ENCODE measurements around the gene NEUROG1.

NEUROG1 gene

GRCh38 chr5:135526924-135527323, 8.8 kb downstream of the NEUROG1 start:
- Histone ChIP-seq H3K36me3 (ENCODE audit: low read depth) (no peaks in the 10 kb centered on the region), H3K4me1 (ENCODE audit: insufficient read depth, poor library complexity, severe bottlenecking) (no peaks in the 10 kb centered on the region), H3K27ac (ENCODE audit: poor library complexity, severe bottlenecking) (no peak overlapping the region), H3K9me3 (ENCODE audit: severe bottlenecking) (no peaks in the 10 kb centered on the region), H3K27me3 (ENCODE audit: insufficient read depth, poor library complexity, severe bottlenecking) (no peaks in the 10 kb centered on the region), H3K4me3 (ENCODE audit: severe bottlenecking) (no peak overlapping the region)
- TF ChIP-seq, protein P1, sequence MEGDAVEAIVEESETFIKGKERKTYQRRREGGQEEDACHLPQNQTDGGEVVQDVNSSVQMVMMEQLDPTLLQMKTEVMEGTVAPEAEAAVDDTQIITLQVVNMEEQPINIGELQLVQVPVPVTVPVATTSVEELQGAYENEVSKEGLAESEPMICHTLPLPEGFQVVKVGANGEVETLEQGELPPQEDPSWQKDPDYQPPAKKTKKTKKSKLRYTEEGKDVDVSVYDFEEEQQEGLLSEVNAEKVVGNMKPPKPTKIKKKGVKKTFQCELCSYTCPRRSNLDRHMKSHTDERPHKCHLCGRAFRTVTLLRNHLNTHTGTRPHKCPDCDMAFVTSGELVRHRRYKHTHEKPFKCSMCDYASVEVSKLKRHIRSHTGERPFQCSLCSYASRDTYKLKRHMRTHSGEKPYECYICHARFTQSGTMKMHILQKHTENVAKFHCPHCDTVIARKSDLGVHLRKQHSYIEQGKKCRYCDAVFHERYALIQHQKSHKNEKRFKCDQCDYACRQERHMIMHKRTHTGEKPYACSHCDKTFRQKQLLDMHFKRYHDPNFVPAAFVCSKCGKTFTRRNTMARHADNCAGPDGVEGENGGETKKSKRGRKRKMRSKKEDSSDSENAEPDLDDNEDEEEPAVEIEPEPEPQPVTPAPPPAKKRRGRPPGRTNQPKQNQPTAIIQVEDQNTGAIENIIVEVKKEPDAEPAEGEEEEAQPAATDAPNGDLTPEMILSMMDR (IDR thresholded peaks at IDR 0.05; ENCODE audit: poor library complexity, severe bottlenecking): no peak
- DNase-seq (ENCODE audit: low spot score) (peak; percentile 5), ATAC-seq (ENCODE audit: low read depth) (0 out of 3 replicates have a peak, but pooled peaks have one; percentile 38)

- Histone ChIP-seq H3K27ac (ENCODE audit: poor library complexity, severe bottlenecking) (no peak overlapping the region), H3K27me3 (ENCODE audit: insufficient read depth, poor library complexity, severe bottlenecking) (no peaks in the 10 kb centered on the region), H3K4me3 (ENCODE audit: severe bottlenecking) (no peak overlapping the region), H3K36me3 (ENCODE audit: low read depth) (no peaks in the 10 kb centered on the region), H3K9me3 (ENCODE audit: severe bottlenecking) (no peaks in the 10 kb centered on the region), H3K4me1 (ENCODE audit: insufficient read depth, poor library complexity, severe bottlenecking) (no peaks in the 10 kb centered on the region)
- ATAC-seq (ENCODE audit: low read depth) (no peak), DNase-seq (ENCODE audit: low spot score) (no peak)
- TF ChIP-seq, protein P1 (IDR thresholded peaks at IDR 0.05; ENCODE audit: poor library complexity, severe bottlenecking): no peak
These were observed 13.8 kb downstream of the NEUROG1 start for GRCh38 chr5:135521964-135522363.

- ATAC-seq (ENCODE audit: low read depth): no peak
- H3K27me3 ChIP-seq (ENCODE audit: insufficient read depth, poor library complexity, severe bottlenecking): no peaks in the 10 kb centered on the region
- H3K4me1 ChIP-seq (ENCODE audit: insufficient read depth, poor library complexity, severe bottlenecking): no peaks in the 10 kb centered on the region
- no peaks in the 10 kb centered on the region for H3K9me3 ChIP-seq (ENCODE audit: severe bottlenecking)
- TF ChIP-seq, protein P1 (IDR thresholded peaks at IDR 0.05; ENCODE audit: poor library complexity, severe bottlenecking): no peak
- no peaks in the 10 kb centered on the region for H3K36me3 ChIP-seq (ENCODE audit: low read depth)
- H3K27ac ChIP-seq (ENCODE audit: poor library complexity, severe bottlenecking): no peak overlapping the region
- H3K4me3 ChIP-seq (ENCODE audit: severe bottlenecking): no peak overlapping the region
- DNase-seq (ENCODE audit: low spot score): no peak
These were observed 18.1 kb downstream of the NEUROG1 start for GRCh38 chr5:135517631-135518030.

- peak; percentile 2 for DNase-seq (ENCODE audit: low spot score)
- no peak for ATAC-seq (ENCODE audit: low read depth)
- no peaks in the 10 kb centered on the region for H3K4me1 ChIP-seq (ENCODE audit: insufficient read depth, poor library complexity, severe bottlenecking)
- no peak overlapping the region for H3K4me3 ChIP-seq (ENCODE audit: severe bottlenecking)
- H3K27me3 ChIP-seq (ENCODE audit: insufficient read depth, poor library complexity, severe bottlenecking): no peaks in the 10 kb centered on the region
- H3K27ac ChIP-seq (ENCODE audit: poor library complexity, severe bottlenecking): no peak overlapping the region
- no peaks in the 10 kb centered on the region for H3K36me3 ChIP-seq (ENCODE audit: low read depth)
- H3K9me3 ChIP-seq (ENCODE audit: severe bottlenecking): no peaks in the 10 kb centered on the region
- TF ChIP-seq, protein P1 (IDR thresholded peaks at IDR 0.05; ENCODE audit: poor library complexity, severe bottlenecking): no peak
These were observed 21.6 kb downstream of the NEUROG1 start for GRCh38 chr5:135514116-135514515.

DNA sequence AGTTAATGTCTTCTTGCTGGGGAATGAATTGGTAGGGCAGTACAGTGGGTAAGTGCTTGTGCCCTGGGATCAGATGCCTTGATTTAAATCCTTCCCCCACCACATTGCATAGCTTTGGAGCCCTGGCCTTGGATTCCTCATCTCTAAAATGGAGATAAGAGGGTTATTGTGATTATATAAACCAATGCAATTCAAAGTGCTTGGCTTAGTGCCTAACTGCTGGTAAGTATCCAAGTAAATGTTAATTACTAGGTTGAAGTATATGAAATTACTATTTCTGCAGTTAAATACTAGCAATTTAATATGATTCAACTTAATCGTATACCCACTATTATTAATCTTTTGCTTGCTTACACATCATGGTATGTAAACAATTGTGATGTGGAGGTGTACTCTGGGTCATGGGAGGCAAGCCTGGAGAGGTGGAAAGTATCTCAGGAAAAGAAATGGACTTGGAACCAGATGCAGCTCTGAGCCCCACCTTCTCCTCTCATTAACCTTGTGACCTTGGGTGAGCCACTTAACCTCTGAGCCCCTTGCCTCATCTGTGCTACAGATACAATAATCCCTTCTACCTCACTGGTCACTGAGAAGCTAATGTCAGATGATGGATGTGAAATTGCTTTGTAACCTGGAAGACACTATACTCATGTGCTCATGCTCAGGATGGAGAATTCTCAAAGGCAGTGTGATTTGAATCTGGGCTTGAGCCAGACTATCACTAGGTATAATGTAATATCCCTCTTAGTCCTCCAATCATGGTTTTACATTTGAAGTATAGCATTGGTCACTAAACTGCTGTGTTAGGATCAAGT, 23.8 kb downstream of the NEUROG1 start:
- Histone ChIP-seq H3K4me1 (ENCODE audit: insufficient read depth, poor library complexity, severe bottlenecking) (peaks cover 1% of the 10 kb centered on the region), H3K4me3 (ENCODE audit: severe bottlenecking) (no peak overlapping the region), H3K27ac (ENCODE audit: poor library complexity, severe bottlenecking) (no peak overlapping the region), H3K27me3 (ENCODE audit: insufficient read depth, poor library complexity, severe bottlenecking) (no peaks in the 10 kb centered on the region), H3K9me3 (ENCODE audit: severe bottlenecking) (no peaks in the 10 kb centered on the region), H3K36me3 (ENCODE audit: low read depth) (no peaks in the 10 kb centered on the region)
- ATAC-seq (ENCODE audit: low read depth): no peak
- peak; percentile 16 for DNase-seq (ENCODE audit: low spot score)
- TF ChIP-seq, protein P1 (IDR thresholded peaks at IDR 0.05; ENCODE audit: poor library complexity, severe bottlenecking): no peak

Measured in RWPE2 (cell line).